HepG2 (cell line): ENCODE measurements around the gene NES. TPM values are rescaled to one million over a fixed set of nuclear protein-coding genes. Genes with fewer than 3 reads are reported as not detected.
A peak's percentile ranks its signal among the peaks of the same experiment; 100 is the strongest.

Experiments used
- AKAP8 ChIP-seq: sonication (generic); formaldehyde crosslinking; IDR thresholded peaks from 2 replicates; pipeline ENCODE4 v1.5.1; 2020; ENCODE audit warnings: mild to moderate bottlenecking, missing genetic modification reagents
- CHD2 ChIP-seq: IDR thresholded peaks from 2 replicates; pipeline ENCODE4 v1.6.1; 2011; ENCODE audit warnings: low read depth, low read length, improper control_type of control experiment
- GLI4 ChIP-seq: sonication (generic); formaldehyde crosslinking; IDR thresholded peaks from 2 replicates; pipeline ENCODE4 v1.5.1; 2020; ENCODE audit warnings: missing genetic modification reagents, mild to moderate bottlenecking, moderate library complexity, borderline replicate concordance
- ISX ChIP-seq: sonication (generic); formaldehyde crosslinking; conservative IDR thresholded peaks from 2 replicates; pipeline ENCODE4 v1.5.0; 2020; ENCODE audit warnings: missing genetic modification reagents
- JARID2 ChIP-seq: sonication (generic); formaldehyde crosslinking; IDR thresholded peaks from 2 replicates; pipeline ENCODE4 v1.8.1; 2023; ENCODE audit warnings: missing genetic modification reagents, inconsistent platforms; ENCODE audit not compliant: insufficient replicate concordance
- PAF1 ChIP-seq: IDR thresholded peaks from 2 replicates; pipeline ENCODE4 v1.6.1; 2016; ENCODE audit warnings: missing genetic modification reagents, missing compliant biosample characterization
- PATZ1 ChIP-seq: sonication (generic); formaldehyde crosslinking; IDR thresholded peaks from 2 replicates; pipeline ENCODE4 v1.4.0; 2020; ENCODE audit warnings: missing genetic modification reagents
- PAWR ChIP-seq: sonication (generic); formaldehyde crosslinking; IDR thresholded peaks from 2 replicates; pipeline ENCODE4 v1.4.0; 2020; ENCODE audit warnings: missing genetic modification reagents, mild to moderate bottlenecking, borderline replicate concordance
- PHF21A ChIP-seq: sonication (generic); formaldehyde crosslinking; IDR thresholded peaks from 2 replicates; pipeline ENCODE4 v1.5.0; 2020; ENCODE audit warnings: mild to moderate bottlenecking, missing genetic modification reagents
- PRDM10 ChIP-seq: sonication (generic); formaldehyde crosslinking; IDR thresholded peaks from 2 replicates; pipeline ENCODE4 v1.4.0; 2020; ENCODE audit warnings: low read depth, missing genetic modification reagents
- PRDM4 ChIP-seq: sonication (generic); formaldehyde crosslinking; IDR thresholded peaks from 2 replicates; pipeline ENCODE4 v1.9.0; 2021; ENCODE audit warnings: missing genetic modification reagents, borderline replicate concordance
- RFXAP ChIP-seq: sonication (generic); formaldehyde crosslinking; IDR thresholded peaks from 2 replicates; pipeline ENCODE4 v1.4.0; 2020; ENCODE audit warnings: missing genetic modification reagents, borderline replicate concordance
- SALL1 ChIP-seq: sonication (generic); formaldehyde crosslinking; IDR thresholded peaks from 2 replicates; pipeline ENCODE4 v1.8.0; 2022; ENCODE audit warnings: mild to moderate bottlenecking, missing genetic modification reagents
- SP140L ChIP-seq: sonication (generic); formaldehyde crosslinking; IDR thresholded peaks from 2 replicates; pipeline ENCODE4 v1.4.0; 2020; ENCODE audit warnings: missing genetic modification reagents, borderline replicate concordance
- SRSF1 ChIP-seq: fragments of 200-400 bp; formaldehyde crosslinking; optimal IDR thresholded peaks from 2 replicates; pipeline ENCODE3; 2017; ENCODE audit warnings: mild to moderate bottlenecking, low read depth, low read length, moderate library complexity
- TEAD3 ChIP-seq: optimal IDR thresholded peaks from 2 replicates; pipeline ENCODE3; 2016; ENCODE audit warnings: borderline replicate concordance
- ZNF296 ChIP-seq: sonication (generic); formaldehyde crosslinking; conservative IDR thresholded peaks from 2 replicates; pipeline ENCODE4 v1.5.0; 2020; ENCODE audit warnings: mild to moderate bottlenecking, missing genetic modification reagents
- ZNF383 ChIP-seq: sonication (generic); formaldehyde crosslinking; IDR thresholded peaks from 2 replicates; pipeline ENCODE4 v1.4.0; 2020; ENCODE audit warnings: missing genetic modification reagents, mild to moderate bottlenecking, borderline replicate concordance
- ZNF691 ChIP-seq: sonication (generic); formaldehyde crosslinking; IDR thresholded peaks from 2 replicates; pipeline ENCODE4 v1.4.0; 2020; ENCODE audit warnings: missing genetic modification reagents, low read depth, mild to moderate bottlenecking, borderline replicate concordance
- polyA plus RNA-seq, 8 experiments: library from polyadenylated mRNA; depleted of rRNA in 3 of 8; stranded (reverse) in 7 of 8; unstranded in 1 of 8; fragments of >200 nt; fragmentation: Illumina TruSeq in 4 of 8; extraction: Trizol in 4 of 8; gene quantifications; 2 replicates each; pipeline versions ENCODE4 v1.2.1 to v1.2.3, GENCODE V29; 2011 to 2016; ENCODE audit warnings: low read depth in 4 of 8, missing spikeins in 1 of 8, mixed read lengths in 1 of 8; ENCODE audit not compliant: insufficient read depth in 1 of 8
- total RNA-seq, 5 experiments: library from RNA; depleted of rRNA; stranded (reverse); fragments of >200 nt; fragmentation: Illumina TruSeq; extraction: Trizol; gene quantifications; 2 replicates each; pipeline ENCODE4 v1.2.3, GENCODE V29; 2016; ENCODE audit warnings: low read depth in 1 of 5

The NES gene
- total and polyA plus RNA-seq, 2 of the 13 experiments (the other 11 are each of a cell fraction or from before 2014, with no cell fraction given) = 1.7 to 16.6 TPM

GRCh38 chr1:156664046-156664766 is 13.0 kb downstream of the NES start (continued):
- TF ChIP-seq PRDM4 (CRISPR knock-in tag) (no peak), TEAD3 (CRISPR knock-in tag) (peak; percentile 70), ZNF383 (no peak), PAF1 (CRISPR knock-in tag) (no peak), GLI4 (no peak), ISX (CRISPR knock-in tag) (no peak), RFXAP (CRISPR knock-in tag) (no peak), CHD2 (no peak), SALL1 (CRISPR knock-in tag) (0 out of 2 replicates have a peak, but pooled peaks have one; percentile 18), PAWR (CRISPR knock-in tag) (no peak), PRDM10 (no peak), AKAP8 (no peak), PHF21A (CRISPR knock-in tag) (no peak), JARID2 (CRISPR knock-in tag) (no peak), ZNF296 (CRISPR knock-in tag) (no peak), SP140L (CRISPR knock-in tag) (no peak), PATZ1 (0 out of 2 replicates have a peak, but pooled peaks have one; percentile 48), ZNF691 (CRISPR knock-in tag) (no peak), SRSF1 (no peak)
